H4 (cell line): Measurements from ENCODE around the gene CPA4. TPM values are rescaled to one million over a fixed set of nuclear protein-coding genes. Genes with fewer than 3 reads are reported as not detected.
"Not testable (repeated sequence)": the region's sequence is repeated elsewhere in the genome, so short reads cannot be mapped to it uniquely, and the experiment has no call there.

Source experiments
- DNase-seq: peaks from one replicate; pipeline ENCODE4 v3.0.0-alpha.2; 2015; ENCODE audit warnings: low spot score
- total RNA-seq: library from RNA; depleted of rRNA; stranded (reverse); fragments of >200 nt; shearing (Covaris generic); gene quantifications from 2 replicates; pipeline ENCODE4 v1.2.3, GENCODE V29; 2014; rRNA removed

Gene CPA4, protein sequence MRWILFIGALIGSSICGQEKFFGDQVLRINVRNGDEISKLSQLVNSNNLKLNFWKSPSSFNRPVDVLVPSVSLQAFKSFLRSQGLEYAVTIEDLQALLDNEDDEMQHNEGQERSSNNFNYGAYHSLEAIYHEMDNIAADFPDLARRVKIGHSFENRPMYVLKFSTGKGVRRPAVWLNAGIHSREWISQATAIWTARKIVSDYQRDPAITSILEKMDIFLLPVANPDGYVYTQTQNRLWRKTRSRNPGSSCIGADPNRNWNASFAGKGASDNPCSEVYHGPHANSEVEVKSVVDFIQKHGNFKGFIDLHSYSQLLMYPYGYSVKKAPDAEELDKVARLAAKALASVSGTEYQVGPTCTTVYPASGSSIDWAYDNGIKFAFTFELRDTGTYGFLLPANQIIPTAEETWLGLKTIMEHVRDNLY
- 6.8 and 22.7 TPM in 2 replicates for total RNA-seq

DNA sequence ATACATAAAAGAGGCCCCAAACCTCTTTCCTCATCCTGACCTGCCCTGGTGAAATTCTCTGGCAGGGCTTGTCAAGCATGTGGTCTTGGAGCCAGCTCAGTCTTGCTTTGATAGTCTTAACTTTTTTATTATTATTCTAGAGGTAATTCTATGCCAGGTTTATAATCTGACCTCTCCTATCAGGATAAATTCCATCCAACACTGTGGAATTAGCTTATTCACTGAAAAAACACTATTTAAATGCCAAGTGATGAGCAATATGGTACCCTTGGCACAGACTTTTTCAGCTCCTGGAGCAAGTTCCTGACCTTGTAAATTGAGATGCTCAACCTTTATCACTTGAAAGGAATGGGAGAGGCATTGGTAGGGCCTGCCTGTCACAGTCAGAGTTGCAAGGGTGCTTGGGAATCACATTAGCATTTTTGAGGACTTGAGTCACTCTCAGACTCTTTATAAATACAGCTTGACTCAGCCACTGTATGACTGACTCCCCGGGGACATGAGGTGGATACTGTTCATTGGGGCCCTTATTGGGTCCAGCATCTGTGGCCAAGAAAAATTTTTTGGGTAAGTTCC, at the start of gene CPA4:
Gene CPA4 (plus strand): TSS at position 480 of the 576 bp plus-strand sequence. CDS start 20 bp downstream, at position 500.
- peak; percentile 70 for DNase-seq

DNA sequence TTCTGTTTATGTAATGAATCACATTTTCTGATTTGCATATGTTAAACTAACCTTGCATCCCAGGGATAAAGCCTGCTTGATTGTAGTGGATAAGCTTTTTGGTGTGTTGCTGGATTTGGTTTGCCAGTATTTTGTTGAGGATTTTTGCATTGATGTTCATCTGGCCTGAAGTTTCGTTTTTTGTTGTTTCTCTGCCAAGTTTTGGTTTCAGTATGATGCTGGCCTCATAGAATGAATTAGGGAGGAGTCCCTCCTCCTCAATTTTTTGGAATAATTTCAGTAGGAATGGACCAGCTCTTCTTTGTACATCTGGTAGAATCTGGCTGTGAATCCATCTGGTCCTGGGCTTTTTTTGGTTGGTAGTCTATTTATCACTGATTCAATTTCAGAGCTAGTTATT, 49.5 kb upstream of the CPA4 start:
- DNase-seq: not testable (repeated sequence)

DNA sequence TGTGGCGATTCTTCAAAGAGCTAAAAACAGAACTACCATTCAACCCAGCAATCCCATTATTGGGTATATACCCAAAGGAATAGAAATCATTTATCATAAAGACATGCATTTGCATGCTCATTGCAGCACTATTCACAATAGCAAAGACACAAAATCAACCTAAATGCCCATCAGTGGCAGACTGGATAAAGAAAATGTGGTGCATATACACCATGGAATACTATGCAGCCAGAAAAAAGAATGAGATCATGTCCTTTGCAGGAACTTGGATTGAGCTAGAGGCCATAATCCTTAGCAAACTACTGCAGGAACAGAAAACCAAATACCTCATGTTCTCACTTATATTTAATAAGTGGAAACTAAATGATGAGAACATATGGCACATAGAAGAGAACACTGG, 46.5 kb upstream of the CPA4 start:
- not testable (repeated sequence) for DNase-seq

DNA sequence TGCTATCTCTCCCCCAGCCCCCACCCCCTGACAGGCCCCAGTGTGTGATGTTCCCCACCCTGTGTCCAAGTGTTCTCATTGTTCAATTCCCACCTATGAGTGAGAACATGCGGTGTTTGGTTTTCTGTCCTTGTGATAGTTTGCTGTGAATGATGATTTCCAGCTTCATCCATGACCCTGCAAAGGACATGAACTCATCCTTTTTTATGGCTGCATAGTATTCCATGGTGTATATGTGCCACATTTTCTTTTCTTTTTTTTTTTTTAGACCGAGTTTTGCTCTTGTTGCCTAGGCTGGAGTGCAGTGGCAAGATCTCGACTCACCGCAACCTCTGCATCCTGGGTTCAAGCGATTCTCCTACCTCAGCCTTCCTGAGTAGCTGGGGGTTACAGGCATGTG, 44.1 kb upstream of the CPA4 start:
- DNase-seq: not testable (repeated sequence)

DNA sequence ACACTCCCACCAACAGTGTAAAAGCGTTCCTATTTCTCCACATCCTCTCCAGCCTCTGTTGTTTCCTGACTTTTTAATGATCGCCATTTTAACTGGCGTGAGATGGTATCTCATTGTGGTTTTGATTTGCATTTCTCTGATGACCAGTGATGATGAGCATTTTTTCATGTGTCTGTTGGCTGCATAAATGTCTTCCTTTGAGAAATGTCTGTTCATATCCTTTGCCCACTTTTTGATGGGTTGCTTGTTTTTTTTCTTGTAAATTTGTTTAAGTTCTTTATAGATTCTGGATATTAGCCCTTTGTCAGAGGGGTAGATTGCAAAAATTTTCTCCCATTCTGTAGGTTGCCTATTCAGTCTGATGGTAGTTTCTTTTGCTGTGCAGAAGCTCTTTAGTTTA, 43.3 kb upstream of the CPA4 start:
- not testable (repeated sequence) for DNase-seq

DNA sequence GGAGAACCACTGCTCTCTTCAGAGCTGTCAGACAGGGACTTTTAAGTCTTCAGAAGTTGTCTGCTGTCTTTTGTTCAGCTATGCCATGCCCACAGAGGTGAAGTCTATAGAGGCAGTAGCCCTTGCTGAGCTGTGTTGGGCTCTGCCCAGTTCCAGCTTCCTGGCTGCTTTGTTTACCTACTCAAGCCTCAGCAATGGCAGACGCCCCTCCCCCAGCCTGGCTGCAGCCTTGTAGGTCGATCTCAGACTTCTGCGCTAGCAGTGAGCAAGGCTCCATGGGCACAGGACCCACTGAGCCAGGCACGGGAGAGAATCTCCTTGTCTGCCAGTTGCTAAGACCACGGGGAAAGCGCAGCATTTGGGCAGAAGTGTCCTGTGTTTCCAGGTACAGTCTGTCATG, 38.4 kb upstream of the CPA4 start:
- no peak for DNase-seq

DNA sequence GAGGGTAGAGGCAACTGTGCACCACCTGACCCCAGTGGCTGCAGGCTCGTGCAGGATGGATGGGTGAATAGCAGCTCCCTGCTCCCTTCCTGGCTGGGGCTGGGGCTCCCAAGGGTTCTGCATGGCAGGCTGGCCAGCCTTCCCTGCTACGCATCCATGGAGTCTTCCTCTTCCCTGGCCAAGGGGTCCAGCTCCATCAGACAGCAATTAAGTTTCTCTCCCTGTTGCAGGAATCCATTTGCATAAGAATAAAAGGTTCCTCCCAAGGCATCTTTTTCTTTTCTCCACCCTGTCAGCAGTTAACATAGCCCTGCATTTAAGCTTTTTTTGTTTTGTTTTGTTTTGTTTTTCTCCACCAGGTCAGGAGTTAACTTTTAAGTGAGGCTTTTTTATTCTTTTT, 36.3 kb upstream of the CPA4 start:
- no peak for DNase-seq

DNA sequence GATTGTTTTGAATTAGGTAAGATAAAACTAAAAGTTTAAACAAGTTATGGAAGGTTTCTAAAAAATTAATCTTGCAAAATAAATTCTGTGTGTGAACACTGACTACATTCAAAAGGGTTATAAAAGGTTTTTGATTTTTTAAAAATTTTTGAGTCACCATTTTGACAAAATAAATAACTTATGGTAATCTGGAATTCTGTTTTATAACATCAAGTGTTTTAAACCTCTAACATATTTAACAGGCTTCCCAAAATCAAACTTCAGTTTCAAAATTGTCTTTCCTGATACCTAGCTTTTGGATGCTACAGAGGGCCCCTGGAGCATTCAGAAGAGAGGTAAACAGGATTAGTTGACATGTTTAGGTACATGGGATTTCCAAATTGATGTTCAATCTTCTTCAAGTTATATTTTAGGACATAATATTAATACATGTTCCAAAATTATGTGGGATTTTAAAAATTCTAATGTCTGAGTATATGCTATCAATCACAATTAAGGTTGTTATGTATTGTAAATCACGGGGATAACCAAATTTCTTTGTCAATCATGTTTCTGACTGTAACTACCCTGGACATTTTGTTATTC, 34.4 kb upstream of the CPA4 start:
- DNase-seq: no peak

DNA sequence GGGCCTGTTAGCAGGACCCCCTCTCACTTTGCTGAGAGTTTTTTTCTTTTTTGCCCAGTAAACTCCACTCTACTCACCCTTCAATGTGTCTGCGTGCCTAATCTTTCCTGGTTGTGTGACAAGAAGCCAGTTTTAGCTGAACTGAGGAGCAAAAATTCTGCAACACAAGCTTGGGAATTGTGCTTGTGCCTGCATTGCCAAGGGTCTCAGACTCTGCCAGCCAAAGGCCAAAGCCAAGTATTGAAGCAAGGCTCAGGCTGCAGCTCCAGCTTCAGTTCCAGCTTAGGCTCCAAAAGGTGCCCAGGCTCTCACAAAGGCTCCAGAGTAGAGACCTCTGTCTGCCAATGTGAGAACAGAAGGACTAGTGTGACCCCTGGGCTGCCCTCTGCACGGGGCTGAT, 30.5 kb upstream of the CPA4 start:
- DNase-seq: no peak

DNA sequence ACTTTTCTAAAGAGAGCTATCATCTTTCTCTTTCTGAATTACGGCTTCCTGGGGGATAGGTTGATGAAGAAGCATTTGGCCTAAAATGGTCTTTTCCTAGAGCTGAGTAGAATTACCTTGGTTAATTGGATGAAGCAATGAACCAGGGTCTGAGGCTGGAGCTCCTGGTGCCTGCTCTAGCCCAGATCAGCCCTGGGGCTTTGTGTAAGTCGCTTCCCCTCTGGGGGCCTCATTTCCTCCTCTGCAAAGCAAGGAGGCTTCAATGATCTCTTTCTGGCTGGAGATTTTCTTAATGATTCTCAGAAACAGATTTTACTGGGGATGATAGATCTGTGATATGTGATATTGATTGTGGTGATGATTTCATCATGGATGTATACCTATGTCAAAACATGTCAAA, 29.8 kb upstream of the CPA4 start:
- DNase-seq: no peak

DNA sequence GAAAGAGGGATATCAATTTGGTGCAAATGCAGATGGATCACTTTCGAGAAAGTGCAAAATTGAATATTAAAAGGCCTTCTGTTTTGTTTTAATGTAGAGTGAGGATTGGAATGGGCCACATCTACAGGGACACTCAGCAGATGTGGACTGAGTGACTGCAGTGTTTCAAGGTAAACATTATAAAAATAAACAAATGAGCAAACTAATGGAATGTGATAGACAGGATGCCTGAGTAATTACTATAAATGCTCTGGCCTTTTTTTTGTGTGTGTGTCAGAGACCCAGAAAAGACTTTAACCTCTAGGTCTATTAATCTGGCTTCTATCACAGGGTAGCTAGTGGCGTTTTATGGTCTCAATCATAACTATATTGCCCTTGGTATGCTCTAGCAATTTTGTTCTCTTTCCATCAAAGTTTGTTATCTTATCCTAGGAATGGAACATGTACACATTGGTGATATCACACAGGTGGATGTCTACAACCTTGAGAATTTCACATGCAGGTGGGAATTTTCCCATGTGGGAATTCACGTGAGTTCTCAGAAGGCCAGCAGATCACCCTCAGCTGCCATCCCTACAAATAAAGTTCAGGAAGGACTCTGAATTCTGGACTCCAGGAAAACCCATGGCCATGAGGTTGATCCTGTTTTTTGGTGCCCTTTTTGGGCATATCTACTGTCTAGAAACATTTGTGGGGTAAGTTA, 26.6 kb upstream of the CPA4 start, which contains the start of gene CPA2:
Gene CPA2 (plus strand): TSS at position 606 of the 703 bp plus-strand sequence. CDS start 19 bp downstream, at position 625.
- DNase-seq: no peak

DNA sequence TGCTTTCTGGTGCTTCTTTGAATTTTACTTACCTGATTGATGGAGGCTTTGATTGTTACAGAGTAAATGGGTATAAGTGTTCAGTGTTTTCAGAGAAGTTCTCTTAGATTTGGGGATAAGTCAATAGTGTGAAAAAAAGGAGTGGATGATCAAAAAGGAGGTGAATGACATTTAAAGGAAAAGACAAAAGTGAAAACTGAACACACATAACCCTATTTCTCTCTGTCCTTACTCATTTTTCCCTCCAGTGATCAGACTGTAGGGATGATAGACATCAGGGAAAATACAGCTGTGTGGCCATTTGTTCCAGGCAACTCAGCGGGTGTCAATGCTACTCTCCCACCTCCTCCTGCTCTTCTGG, 26.0 kb upstream of the CPA4 start:
- DNase-seq: no peak

DNA sequence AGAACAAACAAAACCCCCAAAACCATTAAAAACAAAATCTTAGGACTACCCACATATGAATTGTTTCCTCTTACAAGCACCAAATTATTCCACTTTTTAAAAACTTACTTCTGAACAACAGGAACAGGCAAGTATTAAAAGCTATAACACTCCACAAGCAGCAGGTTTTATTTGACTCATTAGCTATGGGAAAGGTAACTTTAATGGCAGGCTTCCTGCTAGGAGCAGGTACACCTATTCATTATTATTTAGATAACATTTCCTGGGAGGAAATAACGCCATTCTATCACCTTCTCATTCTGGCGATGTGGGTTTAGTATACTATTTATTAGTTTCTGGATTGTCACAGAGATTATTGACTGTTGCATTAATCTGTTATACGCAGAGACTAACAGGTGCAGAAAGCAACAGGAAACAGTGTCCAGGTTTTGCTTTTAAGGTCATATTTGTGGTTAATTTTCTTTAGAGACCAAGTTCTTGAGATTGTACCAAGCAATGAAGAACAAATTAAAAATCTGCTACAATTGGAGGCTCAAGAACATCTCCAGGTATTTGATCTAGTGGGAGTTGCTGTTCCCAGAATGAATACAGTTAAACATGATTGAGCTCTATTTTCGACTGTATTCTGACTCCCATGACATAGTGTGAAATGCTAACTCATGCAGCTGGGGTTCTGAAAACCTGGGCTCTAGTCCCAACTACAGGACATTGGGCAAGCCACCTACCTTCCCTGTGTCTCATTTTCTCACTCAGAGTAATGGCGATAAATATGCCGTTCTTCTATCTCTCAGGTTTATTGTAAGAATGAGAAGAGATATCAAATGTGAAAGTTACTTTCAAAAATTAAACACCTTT, 24.3 kb upstream of the CPA4 start:
- no peak for DNase-seq

DNA sequence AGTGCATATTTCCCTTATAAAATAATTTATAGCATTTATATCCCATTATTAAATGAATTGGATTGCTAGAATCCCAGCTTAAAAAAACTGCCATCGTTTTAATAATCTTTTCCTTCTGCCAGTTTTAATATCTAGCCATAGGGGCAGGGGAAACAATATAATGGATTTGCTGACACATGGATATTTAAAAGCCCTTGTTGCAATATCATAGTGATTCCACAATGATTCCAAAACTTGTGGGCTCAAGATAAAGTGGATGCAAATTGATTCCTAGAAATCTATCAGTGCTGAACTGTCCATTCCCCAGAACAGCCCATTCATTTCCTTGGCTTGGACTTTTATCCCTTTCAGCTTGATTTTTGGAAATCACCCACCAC, 23.7 kb upstream of the CPA4 start:
- DNase-seq: no peak

DNA sequence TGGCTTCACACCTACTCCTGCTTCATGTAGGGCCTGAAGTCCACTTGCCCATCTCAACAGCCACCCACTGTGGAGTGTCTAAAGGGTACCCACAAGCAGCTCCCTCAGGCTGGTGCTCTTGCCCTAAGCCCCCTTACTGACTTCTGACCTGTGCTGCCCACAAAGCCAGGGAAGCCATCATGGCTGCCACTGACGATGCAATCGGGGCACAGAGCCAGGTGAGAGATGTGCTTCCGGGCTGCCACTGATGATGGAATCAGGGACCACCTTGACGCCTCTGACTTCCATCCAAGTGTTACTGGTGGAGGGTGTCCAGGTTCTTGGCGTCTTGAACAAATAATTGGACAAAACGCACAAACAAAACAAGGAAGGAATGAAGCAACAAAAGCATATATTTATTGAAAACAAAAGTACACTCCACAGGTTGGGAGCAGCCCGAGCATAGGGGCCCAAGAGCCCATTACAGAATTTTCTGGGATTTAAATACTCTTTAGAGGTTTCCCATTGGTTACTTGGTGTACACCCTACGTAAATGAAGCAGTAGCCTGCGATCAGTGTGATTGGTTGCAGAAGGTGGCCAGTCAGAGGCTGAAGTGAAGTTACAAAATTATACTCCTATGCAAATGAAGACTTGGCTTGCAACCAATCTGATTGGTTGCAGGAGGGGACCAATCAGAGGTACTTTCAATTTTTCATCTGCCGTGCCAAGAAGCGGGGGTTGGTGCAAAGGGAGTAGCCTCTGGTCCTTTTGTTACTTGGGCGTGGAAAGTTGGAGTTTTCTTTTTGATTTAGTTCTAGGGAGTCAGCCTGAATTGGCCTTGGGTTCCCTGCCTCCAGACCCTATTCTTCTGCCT, 21.8 kb upstream of the CPA4 start:
- no peak for DNase-seq

DNA sequence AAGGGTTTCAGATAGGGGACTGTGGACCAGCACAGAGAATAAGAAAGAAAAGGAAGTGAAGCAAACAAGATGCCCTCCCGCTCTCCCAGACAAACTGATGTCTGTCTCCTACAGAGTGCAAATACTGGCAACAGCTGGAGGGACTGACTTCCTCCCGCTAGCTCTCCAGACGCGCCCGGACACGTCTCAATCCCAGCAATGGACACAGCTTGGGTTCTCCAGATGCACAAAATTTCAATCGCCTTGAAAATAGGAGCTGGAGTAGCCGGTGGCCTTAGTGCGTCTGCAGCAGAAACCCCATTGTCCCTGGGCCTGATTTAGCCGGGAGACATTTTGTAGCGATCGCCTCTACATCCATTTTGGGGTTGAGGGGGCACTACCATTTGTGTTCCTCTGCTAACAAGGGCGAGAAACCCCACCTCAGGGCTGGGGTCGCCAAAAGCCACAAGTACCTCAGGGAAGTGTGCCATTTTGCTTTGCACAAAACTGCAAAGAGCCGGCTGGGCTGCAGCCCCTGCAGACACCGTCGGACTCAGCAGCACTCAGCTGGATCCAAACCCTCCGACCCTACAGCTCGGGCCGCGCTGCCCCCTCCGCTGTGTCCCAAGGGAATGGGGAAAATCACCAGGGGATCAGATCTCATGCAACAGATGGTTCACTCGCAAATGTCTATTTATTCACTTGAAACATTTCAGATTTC, 20.4 kb upstream of the CPA4 start:
- no peak for DNase-seq

DNA sequence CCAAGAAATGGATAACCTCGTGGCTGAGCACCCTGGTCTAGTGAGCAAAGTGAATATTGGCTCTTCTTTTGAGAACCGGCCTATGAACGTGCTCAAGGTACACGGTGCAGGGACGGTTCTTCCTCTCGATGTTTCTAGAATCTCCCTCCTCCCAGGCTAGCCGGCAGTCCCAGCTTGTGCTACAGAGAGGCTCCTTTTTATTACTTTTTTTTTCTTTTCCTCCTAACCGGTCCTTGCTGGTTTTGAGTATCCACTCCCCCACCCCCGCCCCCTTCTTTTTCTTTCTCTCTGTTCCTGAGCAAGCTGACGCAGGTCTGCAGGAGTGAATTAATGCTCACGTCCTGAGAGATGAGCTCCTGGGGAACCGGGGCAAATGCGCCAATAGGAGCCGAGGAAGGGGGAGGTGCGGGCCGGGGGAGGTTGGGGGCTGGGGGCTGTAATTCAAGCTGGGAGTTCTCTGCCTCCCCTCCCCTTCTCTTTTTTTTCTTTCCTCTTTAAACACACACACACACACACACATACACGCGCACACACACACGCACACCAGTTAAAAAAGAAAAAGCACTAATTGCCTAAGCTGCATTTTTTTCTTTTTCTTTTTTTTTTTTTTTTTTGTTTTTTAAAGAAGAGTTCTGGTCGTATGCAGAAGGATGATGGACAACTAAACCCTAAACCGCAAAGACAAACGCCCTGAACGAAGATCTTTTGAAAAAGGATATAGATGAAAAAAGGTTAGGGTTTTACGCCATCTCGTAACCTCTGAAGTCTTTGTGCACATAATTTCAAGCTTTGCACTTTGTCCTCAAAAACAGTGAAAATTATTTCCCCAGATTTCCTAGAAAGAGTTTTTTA, 19.7 kb upstream of the CPA4 start:
- no peak for DNase-seq

DNA sequence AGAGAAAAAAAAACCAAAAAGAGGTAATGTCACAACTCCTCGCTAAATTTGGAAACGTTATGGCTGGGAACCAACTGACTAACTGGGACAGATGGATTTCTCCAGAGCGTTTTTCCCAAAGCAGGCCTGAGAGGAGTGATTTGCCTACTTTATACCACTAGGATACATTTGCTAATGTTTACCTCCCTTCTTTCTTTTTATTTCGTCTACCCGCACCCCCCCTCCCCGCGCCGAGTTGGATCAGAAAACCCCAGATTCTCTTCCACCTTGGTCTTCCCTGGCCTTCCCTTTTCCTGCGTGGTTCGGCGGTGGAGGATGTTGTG, 19.1 kb upstream of the CPA4 start:
- DNase-seq: no peak

DNA sequence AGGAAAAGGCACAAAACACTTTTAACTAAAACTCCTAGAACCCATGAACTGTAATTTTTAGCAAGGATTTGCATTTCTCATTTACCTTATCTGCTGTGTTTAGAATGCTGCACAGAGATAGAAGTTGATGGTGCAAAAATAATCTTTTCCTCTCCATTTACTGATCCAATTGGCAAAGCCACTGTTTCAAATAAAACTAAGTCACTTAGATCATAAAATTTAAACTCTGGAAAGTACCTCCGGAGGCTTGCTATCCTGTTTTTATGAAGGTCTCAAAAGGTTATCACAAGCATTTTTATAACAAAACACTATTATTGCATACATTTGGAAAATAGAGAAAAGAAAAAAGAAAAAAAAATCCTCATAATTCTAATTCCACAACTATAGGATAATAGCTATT, 18.7 kb upstream of the CPA4 start:
- no peak for DNase-seq
